Measurements from ENCODE around the gene TTLL9.
A peak's percentile ranks its signal among the peaks of the same experiment; 100 is the strongest.

GRCh38 chr20:31845300-31845863 lies 25.1 kb upstream of the TTLL9 start, which contains the start of gene FOXS1:
- TF ChIP-seq POLR2A (IDR thresholded peaks at IDR 0.05) (peak; percentile 33 to 65), CTCF (IDR thresholded peaks at IDR 0.05) (peak in 1 of 5 experiments; percentile 19), EP300 (IDR thresholded peaks at IDR 0.05) (peak in 1 of 2 donors; percentile 62)
